HCT116 (cell line): ENCODE data around the gene FOXP2. TPM values are rescaled to one million over a fixed set of nuclear protein-coding genes. Genes with fewer than 3 reads are reported as not detected.

Experiments
- ATAC-seq: fragments of 200-7000 bp; cut with Tn5 transposase; 2 replicates; pipeline ENCODE4 v1.9.1; 2020; ENCODE audit warnings: mild to moderate bottlenecking, moderate library complexity
- BruUV-seq: library from RNA; stranded (reverse); fragments of 400-500 nt; replicated peaks from 2 replicates; lab custom pipeline; 2021; lab: Mats Ljungman, UMichigan
- CTCF ChIA-PET: fragments of 300-600 bp; sonication (Branson Sonifier 250); formaldehyde crosslinking; loops from one replicate; lab custom pipeline; 2021; ENCODE audit warnings: antibody characterized with exemption; lab: Charles Lee
- POLR2A ChIA-PET: fragments of 300-600, 350-600 bp; sonication (Branson Sonifier 250); formaldehyde crosslinking; loops from one replicate; lab custom pipeline; 2021; ENCODE audit warnings: antibody characterized with exemption; lab: Charles Lee
- RAD21 ChIA-PET, 2 experiments: fragments of 300-600 bp; sonication (Branson Sonifier 250); formaldehyde crosslinking; loops; one replicate each; lab custom pipeline; 2023; ENCODE audit warnings: low total read pairs in 2 of 2; ENCODE audit not compliant: uncharacterized antibody in 2 of 2, unreplicated experiment in 2 of 2, low non-redundant PET in 1 of 2; lab: Charles Lee
- DNase-seq: peaks from one replicate; pipeline ENCODE4 v3.0.0-alpha.2; 2010; ENCODE audit warnings: low read depth, low spot score
- H2AFZ ChIP-seq: fragments of 200-600 bp; shearing (Covaris generic), sonication (generic); 2 replicates; pipeline ENCODE4 v1.6.1; 2017; ENCODE audit warnings: low read depth, mixed run types, mixed read lengths, antibody characterized with exemption, low read length; ENCODE audit not compliant: poor library complexity, severe bottlenecking
- H3K27ac ChIP-seq: 2 replicates; pipeline ENCODE4 v1.5.1; 2012; ENCODE audit warnings: low read depth, low read length
- H3K27me3 ChIP-seq: fragments of 200-600 bp; sonication (generic); 2 replicates; pipeline ENCODE4 v1.6.1; 2016; ENCODE audit warnings: mixed run types, low read length, mixed read lengths; ENCODE audit not compliant: insufficient read depth
- H3K36me3 ChIP-seq, 2 experiments: fragments of 200-500 bp in 1 of 2; fragments of 200-600 bp in 1 of 2; sonication (Bioruptor generic) in 1 of 2; sonication (generic) in 1 of 2; 2 replicates each; pipeline versions ENCODE4 v1.5.1 to v1.6.1; 2014 to 2016; ENCODE audit warnings: low read length in 2 of 2, inconsistent platforms in 1 of 2, mixed read lengths in 1 of 2, mixed run types in 1 of 2; ENCODE audit not compliant: insufficient read depth in 2 of 2, control insufficient read depth in 1 of 2
- H3K4me1 ChIP-seq, 2 experiments: fragments of 200-600 bp in 1 of 2; sonication (generic) in 1 of 2; 2 replicates each; pipeline versions ENCODE4 v1.5.1 to v1.6.1; 2012 to 2017; ENCODE audit warnings: low read length in 2 of 2, inconsistent platforms in 1 of 2, mild to moderate bottlenecking in 1 of 2, mixed read lengths in 1 of 2, mixed run types in 1 of 2, moderate library complexity in 1 of 2; ENCODE audit not compliant: insufficient read depth in 2 of 2, control insufficient read depth in 1 of 2
- H3K4me2 ChIP-seq: fragments of 200-600 bp; sonication (generic); 2 replicates; pipeline ENCODE4 v1.6.1; 2017; ENCODE audit warnings: mixed run types, low read length, mixed read lengths
- H3K4me3 ChIP-seq, 2 experiments: fragments of 200-600 bp in 1 of 2; sonication (generic) in 1 of 2; replicated peaks in 1 of 2; 2 replicates each; pipeline ENCODE4 v1.5.1; 2011 to 2016; ENCODE audit warnings: low read length in 2 of 2, control low read depth in 1 of 2, low read depth in 1 of 2, mild to moderate bottlenecking in 1 of 2, mixed read lengths in 1 of 2, mixed run types in 1 of 2
- H3K79me2 ChIP-seq: fragments of 200-600 bp; sonication (generic); 2 replicates; pipeline ENCODE4 v1.6.1; 2017; ENCODE audit warnings: mild to moderate bottlenecking, mixed run types, low read length, moderate library complexity, mixed read lengths; ENCODE audit not compliant: insufficient read depth
- H3K9ac ChIP-seq: fragments of 200-600 bp; sonication (generic); 2 replicates; pipeline ENCODE4 v1.6.1; 2016; ENCODE audit warnings: low read length, mixed read lengths
- H3K9me2 ChIP-seq: fragments of 200-600 bp; sonication (generic), shearing (Covaris generic); 2 replicates; pipeline ENCODE4 v1.6.1; 2017; ENCODE audit warnings: mixed run types, mild to moderate bottlenecking, moderate library complexity; ENCODE audit not compliant: insufficient read depth
- H3K9me3 ChIP-seq, 2 experiments: fragments of 200-500 bp in 1 of 2; fragments of 200-600 bp in 1 of 2; sonication (Bioruptor generic) in 1 of 2; sonication (generic) in 1 of 2; 2 replicates each; pipeline ENCODE4 v1.6.1; 2014 to 2017; ENCODE audit warnings: low read length in 2 of 2, mixed read lengths in 2 of 2, inconsistent platforms in 1 of 2, low read depth in 1 of 2, mild to moderate bottlenecking in 1 of 2, mixed run types in 1 of 2, moderate library complexity in 1 of 2; ENCODE audit not compliant: control insufficient read depth in 1 of 2, insufficient read depth in 1 of 2
- H4K20me1 ChIP-seq: fragments of 200-600 bp; sonication (generic), shearing (Covaris generic); 2 replicates; pipeline ENCODE4 v1.6.1; 2017; ENCODE audit warnings: mixed run types, mild to moderate bottlenecking, moderate library complexity; ENCODE audit not compliant: insufficient read depth
- CBX3 ChIP-seq: IDR thresholded peaks from 2 replicates; pipeline ENCODE4 v1.6.1; 2012; ENCODE audit warnings: low read depth
- CEBPB ChIP-seq: IDR thresholded peaks from 2 replicates; pipeline ENCODE4 v1.6.1; 2012; ENCODE audit warnings: low read depth
- CTCF ChIP-seq, 3 experiments: fragments of 200-600 bp in 1 of 3; sonication (generic) in 1 of 3; IDR thresholded peaks in 2 of 3; conservative IDR thresholded peaks in 1 of 3; 2 replicates each; pipeline ENCODE4 v1.5.1; 2012 to 2017; ENCODE audit warnings: low read depth in 2 of 3, low read length in 2 of 3, antibody characterized with exemption in 1 of 3, borderline replicate concordance in 1 of 3, control low read depth in 1 of 3, mild to moderate bottlenecking in 1 of 3, mixed read lengths in 1 of 3, mixed run types in 1 of 3, moderate library complexity in 1 of 3; ENCODE audit not compliant: insufficient read depth in 1 of 3
- EGR1 ChIP-seq: IDR thresholded peaks from 2 replicates; pipeline ENCODE4 v1.6.1; 2012; ENCODE audit warnings: low read depth
- ELF1 ChIP-seq: IDR thresholded peaks from 2 replicates; pipeline ENCODE4 v1.6.1; 2012; ENCODE audit warnings: low read depth, borderline replicate concordance
- EZH2 ChIP-seq: fragments of 200-600 bp; sonication (generic); IDR thresholded peaks from 2 replicates; pipeline ENCODE4 v1.6.1; 2017; ENCODE audit warnings: antibody characterized with exemption, mixed run types
- EZH2phosphoT487 ChIP-seq: fragments of 200-600 bp; IDR thresholded peaks from 2 replicates; pipeline ENCODE4 v1.6.1; 2018; ENCODE audit warnings: antibody characterized with exemption, borderline replicate concordance
- FOSL1 ChIP-seq: IDR thresholded peaks from 2 replicates; pipeline ENCODE4 v1.6.1; 2012; ENCODE audit warnings: low read depth
- JUND ChIP-seq: IDR thresholded peaks from 2 replicates; pipeline ENCODE4 v1.6.1; 2012
- POLR2A ChIP-seq: IDR thresholded peaks from 2 replicates; pipeline ENCODE4 v1.7.0; 2011; ENCODE audit warnings: borderline replicate concordance; ENCODE audit not compliant: insufficient read depth, insufficient read length; ENCODE audit errors: extremely low read depth
- SIN3A ChIP-seq: IDR thresholded peaks from 2 replicates; pipeline ENCODE4 v1.6.1; 2012; ENCODE audit warnings: low read depth
- SP1 ChIP-seq: IDR thresholded peaks from 2 replicates; pipeline ENCODE4 v1.6.1; 2012; ENCODE audit warnings: low read depth
- SRF ChIP-seq: IDR thresholded peaks from 2 replicates; pipeline ENCODE4 v1.6.1; 2012; ENCODE audit warnings: low read depth
- TCF7L2 ChIP-seq: IDR thresholded peaks from 2 replicates; pipeline ENCODE4 v1.7.0; 2011; ENCODE audit warnings: borderline replicate concordance, inconsistent platforms; ENCODE audit not compliant: insufficient read depth, insufficient read length; ENCODE audit errors: extremely low read depth
- YY1 ChIP-seq: IDR thresholded peaks from 2 replicates; pipeline ENCODE4 v1.6.1; 2011; ENCODE audit warnings: low read length, low read depth, moderate library complexity, mild to moderate bottlenecking; ENCODE audit not compliant: insufficient replicate concordance; ENCODE audit errors: extremely low read depth
- ZFX ChIP-seq: fragments of 450-650 bp; IDR thresholded peaks from 2 replicates; pipeline ENCODE4 v1.6.1; 2017
- ZNF274 ChIP-seq: fragments of 200-500 bp; sonication (Bioruptor generic); IDR thresholded peaks from 2 replicates; pipeline ENCODE4 v1.6.1; 2014; ENCODE audit warnings: mild to moderate bottlenecking, low read depth, low read length, inconsistent platforms
- intact Hi-C: fragments of 100-400 bp; cut with micrococcal nuclease; formaldehyde crosslinking; loops from 2 replicates; pipeline ENCODE4 v1.10.0; 2022
- total RNA-seq: library from RNA; stranded (reverse); gene quantifications from one replicate; pipeline ENCODE4 v1.2.1, GENCODE V29; 2021; ENCODE audit not compliant: unreplicated experiment
- TF ChIP-seq, protein P1 (sequence below): IDR thresholded peaks from 2 replicates; pipeline ENCODE4 v1.6.1; 2012
- TF ChIP-seq, protein P2 (sequence below): IDR thresholded peaks from 2 replicates; pipeline ENCODE4 v1.6.1; 2012

The FOXP2 gene
- total RNA-seq, 1 experiment from 2014 or later, result 2.5 TPM

DNA sequence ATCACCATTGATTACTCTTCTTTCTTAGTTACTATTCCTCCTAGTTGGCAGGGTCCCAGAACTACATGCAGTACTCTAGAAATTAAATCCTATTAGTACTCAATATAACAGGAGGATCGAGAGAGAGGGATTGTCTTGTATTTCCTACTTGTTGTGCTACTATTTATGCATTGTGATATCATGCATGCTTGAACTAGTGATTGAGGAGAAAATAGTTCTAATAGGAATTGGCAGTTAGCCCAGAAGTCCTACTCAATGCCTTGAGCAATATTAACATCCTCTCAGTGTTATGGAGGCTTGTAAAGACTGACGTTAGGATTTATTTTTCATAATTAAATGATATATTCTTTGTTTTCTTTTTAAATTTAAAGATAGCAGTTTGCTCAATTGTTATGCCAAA is 67.4 kb downstream of the FOXP2 start:
- ChIA-PET POLR2A (no interaction called here), RAD21 (no interaction called here)
- BruUV-seq, result no TSS peak

DNA sequence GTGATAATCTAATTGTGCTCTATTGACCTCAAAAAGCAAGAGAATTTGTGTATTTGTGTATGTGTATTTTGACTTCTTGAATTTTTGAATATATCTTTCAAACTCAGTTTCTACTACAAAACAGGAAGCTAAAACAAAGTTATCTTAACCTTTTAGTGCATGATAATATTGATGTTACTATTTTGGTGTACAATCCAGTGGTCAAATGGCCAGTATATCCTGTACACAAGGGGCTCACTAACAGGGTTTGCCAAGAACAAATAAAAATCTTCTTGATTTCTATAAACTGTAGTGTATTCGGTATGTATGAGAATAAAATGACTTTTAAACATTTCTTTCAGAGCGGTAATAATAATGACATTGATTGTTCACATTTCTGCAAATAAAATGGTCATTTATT is 69.6 kb downstream of the FOXP2 start:
- Histone ChIP-seq H3K36me3 (no peaks in the 10 kb centered on the region), H3K27ac (no peak overlapping the region), H3K4me2 (no peak overlapping the region), H2AFZ (no peak overlapping the region), H3K4me3 (no peak overlapping the region), H3K9ac (no peak overlapping the region), H3K79me2 (no peaks in the 10 kb centered on the region), H4K20me1 (no peaks in the 10 kb centered on the region), H3K9me3 (no peaks in the 10 kb centered on the region; a peak in 2 of 4 replicates)
- DNase-seq, result no peak
- intact Hi-C loops, result no loop called here
- CTCF ChIA-PET, result no interaction called here
- POLR2A ChIA-PET, result no interaction called here
- TF ChIP-seq EZH2 (no peak), TCF7L2 (no peak), CEBPB (no peak), EZH2phosphoT487 (no peak), SRF (no peak), ZFX (no peak), ZNF274 (no peak), POLR2A (no peak), CBX3 (no peak), EGR1 (no peak), SIN3A (no peak), FOSL1 (no peak), ELF1 (no peak), JUND (no peak), CTCF (IDR thresholded peaks at IDR 0.05 in 2 of 3, conservative IDR thresholded peaks at IDR 0.05 in 1 of 3; ENCODE audit: borderline replicate concordance in 1 of 3, insufficient read depth in 1 of 3, low read depth in 2 of 3, low read length in 2 of 3) (no peak), SP1 (no peak), YY1 (no peak)
- TF ChIP-seq, protein P1, sequence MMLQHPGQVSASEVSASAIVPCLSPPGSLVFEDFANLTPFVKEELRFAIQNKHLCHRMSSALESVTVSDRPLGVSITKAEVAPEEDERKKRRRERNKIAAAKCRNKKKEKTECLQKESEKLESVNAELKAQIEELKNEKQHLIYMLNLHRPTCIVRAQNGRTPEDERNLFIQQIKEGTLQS, result no peak
- TF ChIP-seq, all 23 proteins: peak for 0
- H3K27me3 ChIP-seq, result no peaks in the 10 kb centered on the region
- RAD21 ChIA-PET, result no interaction called here
- no TSS peak for BruUV-seq
- H3K4me1 ChIP-seq, result no peaks in the 10 kb centered on the region
- H3K9me2 ChIP-seq, result no peaks in the 10 kb centered on the region
- ATAC-seq, result no peak

More for the DNA sequence above, 67.4 kb downstream of the FOXP2 start:
- Histone ChIP-seq H3K4me1 (no peaks in the 10 kb centered on the region), H3K79me2 (no peaks in the 10 kb centered on the region), H3K4me2 (no peak overlapping the region), H3K9me3 (no peaks in the 10 kb centered on the region; a peak in 2 of 4 replicates), H3K4me3 (no peak overlapping the region), H4K20me1 (no peaks in the 10 kb centered on the region), H3K36me3 (no peaks in the 10 kb centered on the region), H3K27me3 (no peaks in the 10 kb centered on the region), H3K9ac (no peak overlapping the region), H3K27ac (no peak overlapping the region), H2AFZ (no peak overlapping the region), H3K9me2 (no peaks in the 10 kb centered on the region)
- intact Hi-C loops, result no loop called here
- CTCF ChIA-PET, result no interaction called here
- ATAC-seq (no peak), DNase-seq (no peak)
- TF ChIP-seq ZFX (no peak), EZH2 (no peak)
- TF ChIP-seq, protein P2, sequence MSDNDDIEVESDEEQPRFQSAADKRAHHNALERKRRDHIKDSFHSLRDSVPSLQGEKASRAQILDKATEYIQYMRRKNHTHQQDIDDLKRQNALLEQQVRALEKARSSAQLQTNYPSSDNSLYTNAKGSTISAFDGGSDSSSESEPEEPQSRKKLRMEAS, result no peak
